H9 (cell line): Measurements from ENCODE around the gene PSMB1. TPM values are rescaled to one million over a fixed set of nuclear protein-coding genes. Genes with fewer than 3 reads are reported as not detected.
"Not testable (repeated sequence)": the region's sequence is repeated elsewhere in the genome, so short reads cannot be mapped to it uniquely, and the experiment has no call there.

Experiments used
- DNase-seq: peaks from one replicate; pipeline ENCODE4 v3.0.0-alpha.2; 2017
- H2AFZ ChIP-seq: one replicate; pipeline ENCODE4 v1.6.1; 2013; ENCODE audit warnings: mild to moderate bottlenecking, low read length, control low read depth, moderate library complexity
- H2AK5ac ChIP-seq: 2 replicates; pipeline ENCODE4 v1.6.1; 2013; ENCODE audit warnings: low read length, control low read depth, mixed read lengths; ENCODE audit not compliant: insufficient read length
- H2BK120ac ChIP-seq: one replicate; pipeline ENCODE4 v1.6.1; 2013; ENCODE audit warnings: low read depth, mild to moderate bottlenecking, low read length, control low read depth, inconsistent platforms; ENCODE audit not compliant: poor library complexity, severe bottlenecking
- H2BK12ac ChIP-seq: 2 replicates; pipeline ENCODE4 v1.6.1; 2013; ENCODE audit warnings: low read length, control low read depth, mixed read lengths, low read depth; ENCODE audit not compliant: insufficient read length
- H2BK15ac ChIP-seq: 2 replicates; pipeline ENCODE4 v1.6.1; 2013; ENCODE audit warnings: low read depth, low read length, control low read depth
- H2BK20ac ChIP-seq: one replicate; pipeline ENCODE4 v1.6.1; 2013; ENCODE audit warnings: low read depth, mild to moderate bottlenecking, low read length, control low read depth, inconsistent platforms; ENCODE audit not compliant: poor library complexity, severe bottlenecking
- H2BK5ac ChIP-seq: 2 replicates; pipeline ENCODE4 v1.6.1; 2013; ENCODE audit warnings: low read length, control low read depth, mixed read lengths; ENCODE audit not compliant: insufficient read length
- H3K14ac ChIP-seq: 2 replicates; pipeline ENCODE4 v1.6.1; 2013; ENCODE audit warnings: low read length, control low read depth; ENCODE audit not compliant: insufficient read depth
- H3K18ac ChIP-seq: 2 replicates; pipeline ENCODE4 v1.6.1; 2013; ENCODE audit warnings: low read depth, mild to moderate bottlenecking, mixed read lengths, low read length, control low read depth; ENCODE audit not compliant: insufficient read length
- H3K23ac ChIP-seq: 2 replicates; pipeline ENCODE4 v1.6.1; 2013; ENCODE audit warnings: low read length, control low read depth, mixed read lengths, low read depth; ENCODE audit not compliant: insufficient read length
- H3K23me2 ChIP-seq: 2 replicates; pipeline ENCODE4 v1.6.1; 2013; ENCODE audit warnings: low read depth, mild to moderate bottlenecking, mixed read lengths, low read length, control low read depth; ENCODE audit not compliant: insufficient read length, poor library complexity, severe bottlenecking
- H3K27ac ChIP-seq: 2 replicates; pipeline ENCODE4 v1.5.1; 2013; ENCODE audit warnings: low read length, control low read depth, mixed read lengths, low read depth; ENCODE audit not compliant: insufficient read length
- H3K27me3 ChIP-seq: 2 replicates; pipeline ENCODE4 v1.6.1; 2013; ENCODE audit warnings: low read length, control low read depth, inconsistent platforms; ENCODE audit not compliant: insufficient read depth
- H3K4ac ChIP-seq: 2 replicates; pipeline ENCODE4 v1.6.1; 2013; ENCODE audit warnings: low read depth, mild to moderate bottlenecking, control low read depth, inconsistent platforms, low read length, moderate library complexity
- H3K4me1 ChIP-seq: 2 replicates; pipeline ENCODE4 v1.6.1; 2013; ENCODE audit warnings: low read length, control low read depth, inconsistent platforms; ENCODE audit not compliant: insufficient read depth
- H3K4me2 ChIP-seq: 2 replicates; pipeline ENCODE4 v1.6.1; 2013; ENCODE audit warnings: low read length, control low read depth, mixed read lengths; ENCODE audit not compliant: insufficient read length, insufficient read depth
- H3K56ac ChIP-seq: 2 replicates; pipeline ENCODE4 v1.6.1; 2013; ENCODE audit warnings: low read depth, mild to moderate bottlenecking, mixed read lengths, low read length, control low read depth; ENCODE audit not compliant: insufficient read length
- H3K79me1 ChIP-seq: 2 replicates; pipeline ENCODE4 v1.6.1; 2013; ENCODE audit warnings: low read depth, mild to moderate bottlenecking, moderate library complexity, low read length, control low read depth, inconsistent platforms; ENCODE audit not compliant: insufficient read depth, poor library complexity, severe bottlenecking
- H3K79me2 ChIP-seq: 2 replicates; pipeline ENCODE4 v1.6.1; 2013; ENCODE audit warnings: low read length, control low read depth, inconsistent platforms; ENCODE audit not compliant: insufficient read depth
- H3K9ac ChIP-seq: 2 replicates; pipeline ENCODE4 v1.6.1; 2013; ENCODE audit warnings: low read length, control low read depth, mixed read lengths; ENCODE audit not compliant: insufficient read length; ENCODE audit errors: extremely low read depth
- H3K9me3 ChIP-seq: one replicate; pipeline ENCODE4 v1.6.1; 2013; ENCODE audit warnings: low read depth, low read length, inconsistent platforms; ENCODE audit not compliant: control insufficient read depth
- H3T11ph ChIP-seq: one replicate; pipeline ENCODE4 v1.6.1; 2013; ENCODE audit warnings: mild to moderate bottlenecking, low read length, control low read depth, inconsistent platforms
- H4K20me1 ChIP-seq: one replicate; pipeline ENCODE4 v1.6.1; 2013; ENCODE audit not compliant: control insufficient read depth, insufficient read length, insufficient read depth
- H4K5ac ChIP-seq: 2 replicates; pipeline ENCODE4 v1.6.1; 2013; ENCODE audit warnings: low read depth, mild to moderate bottlenecking, mixed read lengths, low read length, control low read depth; ENCODE audit not compliant: insufficient read length
- H4K8ac ChIP-seq: replicated peaks from 2 replicates; pipeline ENCODE4 v1.6.1; 2013; ENCODE audit warnings: low read length, control low read depth, mixed read lengths, low read depth; ENCODE audit not compliant: insufficient read length
- H4K91ac ChIP-seq: 2 replicates; pipeline ENCODE4 v1.6.1; 2013; ENCODE audit warnings: low read depth, mild to moderate bottlenecking, moderate library complexity, mixed read lengths, low read length, control low read depth; ENCODE audit not compliant: insufficient read length
- H3K27ac Mint-ChIP-seq, 3 experiments: 2 replicates in 2 of 3; 3 replicates in 1 of 3; pipeline ENCODE4 v1.8.0; 2020 to 2021; ENCODE audit warnings: mixed read lengths in 3 of 3, mild to moderate bottlenecking in 1 of 3, moderate library complexity in 1 of 3
- H3K27me3 Mint-ChIP-seq: 2 replicates; pipeline ENCODE4 v1.8.0; 2021; ENCODE audit warnings: low read depth, mild to moderate bottlenecking, moderate library complexity, mixed read lengths
- H3K36me3 Mint-ChIP-seq, 3 experiments: 2 replicates in 2 of 3; 3 replicates in 1 of 3; pipeline ENCODE4 v1.8.0; 2020 to 2021; ENCODE audit warnings: low read depth in 3 of 3, mixed read lengths in 3 of 3; ENCODE audit not compliant: insufficient read depth in 1 of 3
- H3K4me1 Mint-ChIP-seq, 2 experiments: 2 replicates each; pipeline ENCODE4 v1.8.0; 2020; ENCODE audit warnings: mixed read lengths in 2 of 2
- H3K4me3 Mint-ChIP-seq, 2 experiments: 2 replicates in 1 of 2; 3 replicates in 1 of 2; pipeline ENCODE4 v1.8.0; 2020 to 2021; ENCODE audit warnings: mild to moderate bottlenecking in 2 of 2, mixed read lengths in 2 of 2, moderate library complexity in 1 of 2
- H3K9me3 Mint-ChIP-seq, 2 experiments: 2 replicates in 1 of 2; 3 replicates in 1 of 2; pipeline ENCODE4 v1.8.0; 2020; ENCODE audit warnings: mild to moderate bottlenecking in 2 of 2, mixed read lengths in 2 of 2, moderate library complexity in 1 of 2
- WGBS: extraction: QIAGEN DNeasy Blood & Tissue Kit; methylation state at CpG from one replicate; pipeline ENCODE4 v1.1.7; 2013; ENCODE audit warnings: missing lambda C conversion rate, low lambda C conversion rate, mixed read lengths; ENCODE audit not compliant: insufficient read length; ENCODE audit errors: extremely low coverage; 5-methylcytosine and 5-hydroxymethylcytosine counted together
- total RNA-seq: library from RNA; stranded (reverse); gene quantifications from 2 replicates; pipeline ENCODE4 v1.2.1, GENCODE V29; 2021
- TF ChIP-seq, protein P1 (sequence below): fragments of 200-600 bp; sonication (generic); conservative IDR thresholded peaks from 3 replicates; pipeline ENCODE4 v1.8.0; 2021; ENCODE audit warnings: antibody characterized with exemption, mild to moderate bottlenecking

PSMB1 gene
- total RNA-seq, 1 experiment from 2014 or later = 245 TPM

DNA sequence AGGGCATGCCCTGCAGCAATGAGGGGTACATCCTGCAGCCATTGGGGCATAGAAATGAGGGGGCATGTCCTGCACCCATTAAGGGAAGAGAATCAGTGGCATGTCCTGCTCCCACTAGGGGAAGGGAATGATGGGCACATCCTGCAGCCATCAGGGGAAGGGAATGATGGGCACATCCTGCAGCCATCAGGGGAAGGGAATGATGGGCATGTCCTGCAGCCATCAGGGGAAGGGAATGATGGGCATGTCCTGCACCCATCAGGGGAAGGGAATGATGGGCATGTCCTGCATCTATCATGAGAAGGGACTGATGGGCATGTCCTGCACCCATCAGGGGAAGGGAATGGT lies 49.7 kb downstream of the PSMB1 start:
- Histone ChIP-seq H3K4me2 (no peak overlapping the region), H2AFZ (no peak overlapping the region), H4K91ac (no peak overlapping the region), H4K20me1 (no peaks in the 10 kb centered on the region), H3T11ph (no peak overlapping the region), H2BK15ac (no peak overlapping the region), H4K8ac (no peak overlapping the region), H3K14ac (no peak overlapping the region), H3K23ac (no peak overlapping the region), H3K18ac (no peak overlapping the region), H2BK12ac (no peak overlapping the region), H3K9me3 (no peaks in the 10 kb centered on the region), H3K4me1 (no peaks in the 10 kb centered on the region), H3K27me3 (no peaks in the 10 kb centered on the region; the same call in 1 of the 2 replicates), H3K4ac (no peak overlapping the region), H3K23me2 (no peaks in the 10 kb centered on the region), H3K56ac (no peak overlapping the region), H3K79me2 (no peaks in the 10 kb centered on the region), H3K27ac (no peak overlapping the region), H3K9ac (no peak overlapping the region), H2BK120ac (no peak overlapping the region), H2AK5ac (no peak overlapping the region), H4K5ac (no peak overlapping the region), H2BK5ac (no peak overlapping the region), H2BK20ac (no peak overlapping the region), H3K79me1 (no peaks in the 10 kb centered on the region)
- TF ChIP-seq, protein P1, sequence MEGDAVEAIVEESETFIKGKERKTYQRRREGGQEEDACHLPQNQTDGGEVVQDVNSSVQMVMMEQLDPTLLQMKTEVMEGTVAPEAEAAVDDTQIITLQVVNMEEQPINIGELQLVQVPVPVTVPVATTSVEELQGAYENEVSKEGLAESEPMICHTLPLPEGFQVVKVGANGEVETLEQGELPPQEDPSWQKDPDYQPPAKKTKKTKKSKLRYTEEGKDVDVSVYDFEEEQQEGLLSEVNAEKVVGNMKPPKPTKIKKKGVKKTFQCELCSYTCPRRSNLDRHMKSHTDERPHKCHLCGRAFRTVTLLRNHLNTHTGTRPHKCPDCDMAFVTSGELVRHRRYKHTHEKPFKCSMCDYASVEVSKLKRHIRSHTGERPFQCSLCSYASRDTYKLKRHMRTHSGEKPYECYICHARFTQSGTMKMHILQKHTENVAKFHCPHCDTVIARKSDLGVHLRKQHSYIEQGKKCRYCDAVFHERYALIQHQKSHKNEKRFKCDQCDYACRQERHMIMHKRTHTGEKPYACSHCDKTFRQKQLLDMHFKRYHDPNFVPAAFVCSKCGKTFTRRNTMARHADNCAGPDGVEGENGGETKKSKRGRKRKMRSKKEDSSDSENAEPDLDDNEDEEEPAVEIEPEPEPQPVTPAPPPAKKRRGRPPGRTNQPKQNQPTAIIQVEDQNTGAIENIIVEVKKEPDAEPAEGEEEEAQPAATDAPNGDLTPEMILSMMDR = no peak
- H3K4me1 Mint-ChIP-seq = peaks cover 7 to 13% of the 10 kb centered on the region in 2 experiments
- no peak for DNase-seq
- H3K36me3 Mint-ChIP-seq = peaks cover 1 to 22% (median 13%) of the 10 kb centered on the region in 3 experiments; a peak in 6 of 7 replicates
- peaks cover 23 to 28% of the 10 kb centered on the region in 2 experiments for H3K9me3 Mint-ChIP-seq
- H3K27ac Mint-ChIP-seq = no peak overlapping the region
- H3K4me3 Mint-ChIP-seq = no peak overlapping the region
- peaks cover 49% of the 10 kb centered on the region for H3K27me3 Mint-ChIP-seq

DNA sequence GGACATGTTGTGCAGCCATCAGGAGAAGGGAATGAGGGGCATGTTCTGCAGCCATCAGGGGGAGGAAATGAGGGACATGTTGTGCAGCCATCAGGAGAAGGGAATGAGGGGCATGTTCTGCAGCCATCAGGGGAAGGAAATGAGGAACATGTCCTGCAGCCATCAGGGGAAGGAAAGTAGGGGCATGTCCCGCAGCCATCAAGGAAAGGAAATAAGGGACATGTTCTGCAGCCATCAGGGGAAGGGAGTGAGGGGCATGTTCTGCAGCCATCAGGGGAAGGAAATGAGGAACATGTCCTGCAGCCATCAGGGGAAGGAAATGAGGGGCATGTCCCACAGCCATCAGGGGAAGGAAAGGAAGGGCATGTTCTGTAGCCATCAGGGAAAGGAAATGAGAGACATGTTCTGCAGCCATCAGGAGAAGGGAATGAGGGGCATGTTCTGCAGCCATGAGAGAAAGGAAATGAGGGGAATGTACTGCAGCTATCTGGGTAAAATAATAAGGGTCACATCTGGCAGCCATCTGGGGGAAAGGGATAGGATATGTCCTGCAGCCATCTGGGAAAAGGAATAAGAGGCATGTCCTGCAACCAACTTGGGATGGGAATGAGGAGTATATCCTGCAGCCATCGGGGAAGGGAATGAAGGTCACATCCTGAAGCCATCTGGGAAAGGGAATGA lies 50.2 kb downstream of the PSMB1 start:
- not testable (repeated sequence) for H3K18ac ChIP-seq, H3K27ac ChIP-seq, H2AK5ac ChIP-seq, H4K5ac ChIP-seq, H2BK20ac ChIP-seq, H4K20me1 ChIP-seq, H3K23ac ChIP-seq, H3K4me3 Mint-ChIP-seq, H3K9me3 ChIP-seq, H3T11ph ChIP-seq, H3K4ac ChIP-seq, H3K9ac ChIP-seq, H3K4me1 ChIP-seq, H4K91ac ChIP-seq, H2AFZ ChIP-seq, H3K27me3 ChIP-seq, DNase-seq, H3K79me1 ChIP-seq, H4K8ac ChIP-seq, H2BK120ac ChIP-seq, H2BK12ac ChIP-seq, H2BK5ac ChIP-seq, H3K4me2 ChIP-seq, H2BK15ac ChIP-seq, H3K23me2 ChIP-seq, H3K56ac ChIP-seq, H3K27ac Mint-ChIP-seq, H3K14ac ChIP-seq, H3K79me2 ChIP-seq
- peaks cover 12 to 15% of the 10 kb centered on the region in 2 experiments for H3K4me1 Mint-ChIP-seq
- WGBS = no CpG with 5 or more reads among the region's 2 CpGs
- peaks cover 23 to 28% of the 10 kb centered on the region in 2 experiments for H3K9me3 Mint-ChIP-seq
- H3K27me3 Mint-ChIP-seq = peaks cover 50% of the 10 kb centered on the region
- H3K36me3 Mint-ChIP-seq = peaks cover 1 to 22% (median 13%) of the 10 kb centered on the region in 3 experiments; a peak in 6 of 7 replicates
